Thoracic aorta (tissue), 2 donors: ENCODE measurements around the gene DNASE2B. TPM values are rescaled to one million over a fixed set of nuclear protein-coding genes. Genes with fewer than 3 reads are reported as not detected.

Experiments used
- ATAC-seq: fragments of 150-250 bp; one replicate; pipeline ENCODE4 v1.8.0; 2017; ENCODE audit warnings: low read depth; ENCODE audit not compliant: insufficient number of reproducible peaks, low FRiP score
- DNase-seq: peaks from one replicate; pipeline ENCODE4 v3.0.0-alpha.2; 2020; ENCODE audit warnings: low spot score
- H3K27ac ChIP-seq, 2 donors: fragments of 200-600 bp; sonication (generic); 1 replicate in 1 of 2; 2 replicates in 1 of 2; pipeline ENCODE4 v1.5.1; 2016; ENCODE audit warnings: mild to moderate bottlenecking in 2 of 2, moderate library complexity in 2 of 2
- H3K27me3 ChIP-seq: fragments of 200-600 bp; sonication (generic); replicated peaks from 2 replicates; pipeline ENCODE4 v1.6.0; 2016; ENCODE audit warnings: mild to moderate bottlenecking; ENCODE audit not compliant: insufficient read depth
- H3K36me3 ChIP-seq: fragments of 200-600 bp; sonication (generic); one replicate; pipeline ENCODE4 v1.5.1; 2016
- H3K4me1 ChIP-seq, 2 donors: fragments of 200-600 bp; sonication (generic); 1 replicate in 1 of 2; 2 replicates in 1 of 2; pipeline versions ENCODE4 v1.5.1 to v1.6.0; 2016; ENCODE audit warnings: low read depth in 2 of 2, mild to moderate bottlenecking in 1 of 2; ENCODE audit not compliant: control insufficient read depth in 1 of 2
- H3K4me3 ChIP-seq: fragments of 200-600 bp; sonication (generic); 2 replicates; pipeline ENCODE4 v1.5.1; 2016; ENCODE audit warnings: mild to moderate bottlenecking
- H3K9me3 ChIP-seq: fragments of 200-600 bp; sonication (generic); 2 replicates; pipeline ENCODE4 v1.5.1; 2016
- total RNA-seq, 2 donors: library from RNA; depleted of rRNA; stranded (reverse); fragments of >200 nt; gene quantifications; one replicate each; pipeline versions ENCODE4 v1.1.0 to v1.2.3, GENCODE V29; 2016
- TF ChIP-seq, protein P1 (sequence below): fragments of 200-600 bp; sonication (generic); IDR thresholded peaks from one replicate; pipeline ENCODE4 v1.5.1; 2019; ENCODE audit warnings: antibody characterized with exemption

Gene DNASE2B
- total RNA-seq, 2 donors from 2014 or later: not detected

GRCh38 chr1:84462118-84462517, 63.8 kb downstream of the DNASE2B start:
- TF ChIP-seq, protein P1, sequence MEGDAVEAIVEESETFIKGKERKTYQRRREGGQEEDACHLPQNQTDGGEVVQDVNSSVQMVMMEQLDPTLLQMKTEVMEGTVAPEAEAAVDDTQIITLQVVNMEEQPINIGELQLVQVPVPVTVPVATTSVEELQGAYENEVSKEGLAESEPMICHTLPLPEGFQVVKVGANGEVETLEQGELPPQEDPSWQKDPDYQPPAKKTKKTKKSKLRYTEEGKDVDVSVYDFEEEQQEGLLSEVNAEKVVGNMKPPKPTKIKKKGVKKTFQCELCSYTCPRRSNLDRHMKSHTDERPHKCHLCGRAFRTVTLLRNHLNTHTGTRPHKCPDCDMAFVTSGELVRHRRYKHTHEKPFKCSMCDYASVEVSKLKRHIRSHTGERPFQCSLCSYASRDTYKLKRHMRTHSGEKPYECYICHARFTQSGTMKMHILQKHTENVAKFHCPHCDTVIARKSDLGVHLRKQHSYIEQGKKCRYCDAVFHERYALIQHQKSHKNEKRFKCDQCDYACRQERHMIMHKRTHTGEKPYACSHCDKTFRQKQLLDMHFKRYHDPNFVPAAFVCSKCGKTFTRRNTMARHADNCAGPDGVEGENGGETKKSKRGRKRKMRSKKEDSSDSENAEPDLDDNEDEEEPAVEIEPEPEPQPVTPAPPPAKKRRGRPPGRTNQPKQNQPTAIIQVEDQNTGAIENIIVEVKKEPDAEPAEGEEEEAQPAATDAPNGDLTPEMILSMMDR: no peak
- no peaks in the 10 kb centered on the region for H3K9me3 ChIP-seq
- no peak overlapping the region for H3K27ac ChIP-seq
- no peaks in the 10 kb centered on the region for H3K36me3 ChIP-seq
- no peaks in the 10 kb centered on the region for H3K4me1 ChIP-seq
- peaks cover 5% of the 10 kb centered on the region for H3K27me3 ChIP-seq
- ATAC-seq: no peak
- no peak for DNase-seq
- H3K4me3 ChIP-seq: no peak overlapping the region

Other genes with a start within 250 kb of the DNASE2B start
- 1 to 10 TPM in 1 of 2 donors, under 1 TPM in 1; 0.95 to 1.8 TPM for gene SAMD13, start 96.8 kb upstream of the DNASE2B start, total RNA-seq
- gene RPF1, start 80.8 kb downstream of the DNASE2B start, total RNA-seq: 10 to 100 TPM; 17.9 to 33.2 TPM
- 1 to 10 TPM in 1 of 2 donors, under 1 TPM in 1; 0.14 to 3.6 TPM for gene SPATA1, start 107.9 kb downstream of the DNASE2B start, total RNA-seq
- 100 to 1,000 TPM in 1 of 2 donors, 10 to 100 TPM in 1; 87.2 to 128 TPM for gene GNG5, start 108.1 kb downstream of the DNASE2B start, total RNA-seq
- gene CTBS, start 176.0 kb downstream of the DNASE2B start, total RNA-seq: 10 to 100 TPM; 21.5 to 28.3 TPM